GM12878 (cell line): ENCODE data around the gene BRD1. TPM values are rescaled to one million over a fixed set of nuclear protein-coding genes. Genes with fewer than 3 reads are reported as not detected.

Source experiments
- ATAC-seq: fragments of 200-7000 bp; cut with Tn5 transposase; 3 replicates; pipeline ENCODE4 v1.9.1; 2020; ENCODE audit warnings: mild to moderate bottlenecking, moderate library complexity
- BruUV-seq: library from RNA; stranded (reverse); fragments of 400-500 nt; replicated peaks from 2 replicates; lab custom pipeline; 2021; lab: Mats Ljungman, UMichigan
- CTCF ChIA-PET: fragments of 300-600 bp; sonication (Branson Sonifier 250); formaldehyde crosslinking; extraction: SDS; loops from one replicate; lab custom pipeline; 2021; ENCODE audit warnings: inconsistent platforms; lab: Yijun Ruan, JAX
- POLR2A ChIA-PET: fragments of 350-600 bp; formaldehyde crosslinking; extraction: SDS; loops from one replicate; lab custom pipeline; 2021; ENCODE audit warnings: inconsistent platforms; lab: Charles Lee
- RAD21 ChIA-PET: fragments of 300-600 bp; sonication (Branson Sonifier 250); formaldehyde crosslinking; loops from one replicate; lab custom pipeline; 2023; ENCODE audit warnings: antibody characterized with exemption; ENCODE audit not compliant: unreplicated experiment; lab: Charles Lee
- SMC1A ChIA-PET: fragments of 300-600 bp; sonication (Branson Sonifier 250); formaldehyde crosslinking; loops from one replicate; lab custom pipeline; 2023; ENCODE audit not compliant: unreplicated experiment, uncharacterized antibody; lab: Charles Lee
- DNase-seq: peaks from one replicate; pipeline ENCODE4 v3.0.0-alpha.2; 2011; ENCODE audit warnings: low read depth, low spot score
- FAIRE-seq: peaks from 3 replicates; lab custom pipeline; 2011; peaks lifted over from hg19 to GRCh38; lab: Jason Lieb, UNC
- H2AFZ ChIP-seq: 2 replicates; pipeline ENCODE4 v1.6.0; 2011; ENCODE audit warnings: low read depth, low read length, control low read depth; ENCODE audit not compliant: control insufficient read depth
- H3K27ac ChIP-seq: 2 replicates; pipeline ENCODE4 v1.5.1; 2011; ENCODE audit warnings: control low read depth; ENCODE audit not compliant: control insufficient read depth, insufficient read depth
- H3K27me3 ChIP-seq, 2 experiments: replicated peaks in 1 of 2; 2 replicates each; pipeline versions ENCODE4 v1.6.0 to v1.6.1; 2011; ENCODE audit warnings: low read length in 1 of 2; ENCODE audit not compliant: control insufficient read depth in 2 of 2, insufficient read depth in 2 of 2
- H3K36me3 ChIP-seq, 2 experiments: 2 replicates each; pipeline ENCODE4 v1.5.1; 2011; ENCODE audit warnings: low read length in 1 of 2; ENCODE audit not compliant: control insufficient read depth in 2 of 2, insufficient read depth in 2 of 2
- H3K4me1 ChIP-seq: 2 replicates; pipeline ENCODE4 v1.6.1; 2011; ENCODE audit warnings: mild to moderate bottlenecking, low read length, moderate library complexity, mixed read lengths; ENCODE audit not compliant: control insufficient read depth, insufficient read depth
- H3K4me2 ChIP-seq: 2 replicates; pipeline ENCODE4 v1.6.0; 2011; ENCODE audit warnings: control low read depth; ENCODE audit not compliant: control insufficient read depth, insufficient read depth
- H3K4me3 ChIP-seq: fragments of 200-600 bp; sonication (generic); 2 replicates; pipeline ENCODE4 v1.5.1; 2016
- H3K79me2 ChIP-seq: 2 replicates; pipeline ENCODE4 v1.6.0; 2011; ENCODE audit warnings: low read length; ENCODE audit not compliant: control insufficient read depth, insufficient read depth
- H3K9ac ChIP-seq: 2 replicates; pipeline ENCODE4 v1.8.0; 2011; ENCODE audit warnings: low read length, control low read depth, mixed read lengths; ENCODE audit not compliant: control insufficient read depth, insufficient read depth
- H3K9me3 ChIP-seq: replicated peaks from 3 replicates; pipeline ENCODE4 v1.5.1; 2011; ENCODE audit warnings: mild to moderate bottlenecking, low read length; ENCODE audit not compliant: control insufficient read depth, insufficient read depth
- H4K20me1 ChIP-seq: 2 replicates; pipeline ENCODE4 v1.6.0; 2011; ENCODE audit not compliant: control insufficient read depth, insufficient read depth
- ATF7 ChIP-seq: fragments of 450-650 bp; IDR thresholded peaks from 2 replicates; pipeline ENCODE4 v1.6.1; 2016; ENCODE audit warnings: low read depth, mild to moderate bottlenecking
- MXI1 ChIP-seq: fragments of 150-350 bp; IDR thresholded peaks from 2 replicates; pipeline ENCODE4 v1.6.1; 2011; ENCODE audit warnings: low read depth, mild to moderate bottlenecking, inconsistent platforms, low read length, improper control_type of control experiment
- SMC3 ChIP-seq: IDR thresholded peaks from 2 replicates; pipeline ENCODE4 v1.6.1; 2011; ENCODE audit warnings: low read length, improper control_type of control experiment, borderline replicate concordance
- SPI1 ChIP-seq: IDR thresholded peaks from 2 replicates; pipeline ENCODE4 v1.6.1; 2011; ENCODE audit warnings: low read depth, mild to moderate bottlenecking, low read length, moderate library complexity, borderline replicate concordance; ENCODE audit not compliant: insufficient read depth
- WGBS: methylation state at CpG from one replicate; pipeline ENCODE4 v1.1.6; 2016; ENCODE audit warnings: low lambda C conversion rate; ENCODE audit not compliant: insufficient replicate concordance, insufficient coverage; ENCODE audit errors: missing lambda C conversion rate; 5-methylcytosine and 5-hydroxymethylcytosine counted together
- in situ Hi-C: fragments of 300-500 bp; cut with MboI; formaldehyde crosslinking; loops from 9 replicates; pipeline ENCODE4 v1.14.3; 2018; ENCODE audit warnings: mixed read lengths
- intact Hi-C: fragments of 100-400 bp; cut with micrococcal nuclease; formaldehyde crosslinking; loops from one replicate; pipeline ENCODE4 v1.14.2; 2022; ENCODE audit not compliant: unreplicated experiment
- polyA plus RNA-seq, 11 experiments: library from polyadenylated mRNA; depleted of rRNA in 4 of 11; unstranded in 6 of 11; stranded (reverse) in 5 of 11; fragments of >200 nt; fragmentation: Nextera tagmentation in 4 of 11; fragmentation: Illumina TruSeq in 1 of 11; extraction: Ambion mirVana in 4 of 11; extraction: Trizol in 1 of 11; gene quantifications; 1 replicate in 1 of 11; 2 replicates in 10 of 11; pipeline versions ENCODE4 v1.2.1 to v1.2.3, GENCODE V29; 2011 to 2016; ENCODE audit warnings: inconsistent platforms in 2 of 11, missing spikeins in 2 of 11, low read depth in 1 of 11
- total RNA-seq, 4 experiments: library from RNA; depleted of rRNA in 3 of 4; stranded (reverse); fragments of >200 nt in 3 of 4; fragmentation: Illumina TruSeq in 1 of 4; extraction: Trizol in 1 of 4; gene quantifications; 2 replicates each; pipeline versions ENCODE4 v1.2.1 to v1.2.3, GENCODE V29; 2013 to 2021

The BRD1 gene
- total and polyA plus RNA-seq, 10 of the 15 experiments (the other 5 are each of a cell fraction or from before 2014, with no cell fraction given), result 0.90 to 26.4 (median 7.1) TPM

GRCh38 chr22:49810363-49811019 is 17.2 kb downstream of the BRD1 start:
- Histone ChIP-seq H3K9ac (no peak overlapping the region), H3K36me3 (peaks cover 5 to 21% of the 10 kb centered on the region in 2 experiments), H3K9me3 (no peaks in the 10 kb centered on the region; the same call in 2 of the 3 replicates), H3K27ac (no peak overlapping the region), H2AFZ (no peak overlapping the region), H3K4me1 (peaks cover 5% of the 10 kb centered on the region), H4K20me1 (peaks cover 5% of the 10 kb centered on the region), H3K79me2 (peaks cover 71% of the 10 kb centered on the region), H3K4me2 (no peak overlapping the region), H3K27me3 (no peaks in the 10 kb centered on the region), H3K4me3 (peak overlapping the region; percentile 34; the same call in 1 of the 2 replicates)
- POLR2A ChIA-PET, result no interaction called here
- RAD21 ChIA-PET, result no interaction called here
- 93% methylated on average over 5 of the region's 5 CpGs for WGBS
- no TSS peak for BruUV-seq
- TF ChIP-seq SPI1 (peak; percentile 36; the same call in 1 of the 2 replicates), MXI1 (no peak)
- no peak for DNase-seq
- intact Hi-C loops, result no loop called here
- FAIRE-seq, result no peak
- SMC1A ChIA-PET, result interaction anchor here (1.0 to 1.3 kb wide), 2 partner anchors 10 to 11 kb away, joined by 3 to 4 read pairs; no protein-coding TSS in a partner anchor
- in situ Hi-C loops, result no loop called here
- CTCF ChIA-PET, result interaction anchor here (0.6 to 1.4 kb wide), 2 partner anchors 11 to 1959 kb away, joined by 3 to 4 read pairs; no protein-coding TSS in a partner anchor
- no peak for ATAC-seq

DNA sequence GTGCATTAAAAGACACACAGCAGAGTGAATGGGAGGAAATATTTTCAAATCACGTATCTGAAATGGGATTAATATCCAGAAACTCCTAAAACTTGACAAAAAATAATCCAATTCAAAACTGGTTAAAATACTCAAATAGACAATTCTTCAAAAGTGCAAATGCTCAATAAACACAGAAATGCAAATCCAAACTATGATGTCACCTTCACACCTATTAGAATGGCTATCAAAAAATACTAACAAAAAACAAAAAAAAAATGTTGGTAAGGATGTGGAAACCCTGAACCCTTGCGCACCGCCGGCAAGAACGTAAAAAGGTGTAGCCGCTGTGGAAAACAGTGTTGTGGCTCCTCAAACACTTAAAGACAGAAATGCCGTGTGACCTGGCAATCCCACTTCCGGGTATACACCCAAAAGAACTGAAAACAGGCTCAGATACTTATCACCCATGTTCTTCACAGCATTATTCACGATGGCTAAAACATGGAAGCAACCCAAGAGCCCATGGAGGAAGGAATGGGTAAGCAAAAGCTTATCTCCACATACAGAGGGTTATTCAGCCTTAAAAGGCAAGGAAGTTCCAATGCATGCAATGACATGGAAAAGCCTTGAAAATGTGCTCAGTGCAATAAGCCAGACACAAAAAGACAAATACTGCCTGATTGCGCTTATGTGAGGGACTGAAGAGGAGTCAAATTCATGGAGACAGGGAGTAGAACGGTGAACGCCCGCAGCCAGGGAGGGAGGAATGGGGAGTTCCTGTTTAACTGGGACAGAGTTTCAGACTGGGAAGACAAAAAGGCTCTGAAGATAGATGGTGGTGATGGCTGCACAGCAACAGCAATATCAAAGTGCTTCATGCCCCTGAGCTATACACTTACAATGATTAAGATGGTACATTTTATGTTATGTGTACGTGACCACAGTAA is 19.6 kb downstream of the BRD1 start:
- Histone ChIP-seq H3K4me3 (no peak overlapping the region), H3K9ac (no peak overlapping the region), H3K4me1 (peaks cover 5% of the 10 kb centered on the region), H4K20me1 (peaks cover 5% of the 10 kb centered on the region; the same call in 1 of the 2 replicates), H3K27me3 (no peaks in the 10 kb centered on the region), H3K9me3 (no peaks in the 10 kb centered on the region; the same call in 2 of the 3 replicates), H3K27ac (no peak overlapping the region), H3K4me2 (no peak overlapping the region), H3K36me3 (peaks cover 16 to 31% of the 10 kb centered on the region in 2 experiments), H2AFZ (no peak overlapping the region), H3K79me2 (peaks cover 70% of the 10 kb centered on the region)
- CTCF ChIA-PET, result no interaction called here
- FAIRE-seq (no peak), DNase-seq (no peak), ATAC-seq (no peak)
- BruUV-seq, result TSS peak; percentile 14
- POLR2A ChIA-PET, result no interaction called here
- in situ Hi-C loops, result no loop called here
- 93% methylated on average over 14 of the region's 14 CpGs for WGBS
- intact Hi-C loops, result no loop called here
- SMC1A ChIA-PET, result no interaction called here
- TF ChIP-seq ATF7, result peak; percentile 41; the same call in 1 of the 2 replicates
- no peak for TF ChIP-seq SMC3
- RAD21 ChIA-PET, result no interaction called here
